GM13977 (cell line): Measurements from ENCODE around the gene CDCA8.

Experiments used
- DNase-seq: peaks from one replicate; pipeline ENCODE4 v3.0.0; 2012; ENCODE audit warnings: low spot score
- in situ Hi-C: fragments of 300-500 bp; cut with MboI; formaldehyde crosslinking; loops from one replicate; pipeline ENCODE4 v1.12.0; 2022; ENCODE audit warnings: low sequenced_read_pairs, low pct_unique_long_range_greater_than_20kb, mixed read lengths, inconsistent platforms; ENCODE audit not compliant: unreplicated experiment
- TF ChIP-seq, protein P1 (sequence below): IDR thresholded peaks from 2 replicates; pipeline ENCODE4 v1.5.1; 2012; ENCODE audit warnings: mild to moderate bottlenecking, control low read depth; ENCODE audit not compliant: insufficient read depth; ENCODE audit errors: extremely low read depth, missing control alignments

CDCA8 gene

DNA sequence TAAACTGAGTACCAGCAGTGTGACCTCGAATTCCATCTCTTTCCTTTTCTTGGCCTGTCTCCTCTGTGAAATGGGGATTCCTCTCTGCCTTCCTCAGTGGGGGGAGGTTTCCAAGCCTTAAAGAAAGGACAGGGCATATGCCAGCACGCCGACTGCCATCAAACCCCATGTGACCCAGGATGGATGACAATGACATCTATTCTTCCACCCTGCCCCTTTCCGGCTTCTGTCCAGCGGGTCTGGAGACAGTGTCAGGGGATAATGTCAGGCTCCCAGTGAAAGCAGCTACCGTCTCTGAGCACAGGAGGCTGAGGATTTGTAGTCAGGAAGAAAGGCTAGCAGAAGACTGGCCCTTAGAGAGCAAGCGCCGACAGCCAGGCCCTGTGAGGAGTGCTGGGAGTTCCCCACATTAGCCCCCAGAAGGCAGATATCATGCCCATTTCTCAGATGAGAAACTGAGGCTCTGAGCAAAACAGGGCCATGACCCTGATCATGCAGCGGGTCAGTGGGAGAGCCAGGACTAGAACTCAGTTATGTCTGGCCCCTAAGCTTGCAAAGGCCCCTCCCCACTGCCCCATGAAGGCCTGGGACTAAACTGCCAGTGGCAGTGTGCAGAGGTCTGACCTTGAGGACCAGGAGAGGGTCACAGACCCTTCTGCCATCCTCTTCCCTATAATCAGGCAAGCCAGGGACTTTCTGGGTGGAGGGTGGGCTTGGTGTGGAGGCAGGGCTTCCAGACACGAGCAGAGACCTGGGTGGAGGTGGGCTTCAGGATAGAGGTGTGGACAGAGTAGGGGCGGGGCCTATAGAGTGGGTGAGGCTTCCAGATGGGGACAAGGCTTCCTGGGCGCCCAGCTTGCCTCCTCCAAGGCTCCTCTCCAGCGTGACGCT is 30.1 kb downstream of the CDCA8 start:
- no peak for DNase-seq
- in situ Hi-C loops = no loop called here
- TF ChIP-seq, protein P1, sequence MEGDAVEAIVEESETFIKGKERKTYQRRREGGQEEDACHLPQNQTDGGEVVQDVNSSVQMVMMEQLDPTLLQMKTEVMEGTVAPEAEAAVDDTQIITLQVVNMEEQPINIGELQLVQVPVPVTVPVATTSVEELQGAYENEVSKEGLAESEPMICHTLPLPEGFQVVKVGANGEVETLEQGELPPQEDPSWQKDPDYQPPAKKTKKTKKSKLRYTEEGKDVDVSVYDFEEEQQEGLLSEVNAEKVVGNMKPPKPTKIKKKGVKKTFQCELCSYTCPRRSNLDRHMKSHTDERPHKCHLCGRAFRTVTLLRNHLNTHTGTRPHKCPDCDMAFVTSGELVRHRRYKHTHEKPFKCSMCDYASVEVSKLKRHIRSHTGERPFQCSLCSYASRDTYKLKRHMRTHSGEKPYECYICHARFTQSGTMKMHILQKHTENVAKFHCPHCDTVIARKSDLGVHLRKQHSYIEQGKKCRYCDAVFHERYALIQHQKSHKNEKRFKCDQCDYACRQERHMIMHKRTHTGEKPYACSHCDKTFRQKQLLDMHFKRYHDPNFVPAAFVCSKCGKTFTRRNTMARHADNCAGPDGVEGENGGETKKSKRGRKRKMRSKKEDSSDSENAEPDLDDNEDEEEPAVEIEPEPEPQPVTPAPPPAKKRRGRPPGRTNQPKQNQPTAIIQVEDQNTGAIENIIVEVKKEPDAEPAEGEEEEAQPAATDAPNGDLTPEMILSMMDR = no peak

DNA sequence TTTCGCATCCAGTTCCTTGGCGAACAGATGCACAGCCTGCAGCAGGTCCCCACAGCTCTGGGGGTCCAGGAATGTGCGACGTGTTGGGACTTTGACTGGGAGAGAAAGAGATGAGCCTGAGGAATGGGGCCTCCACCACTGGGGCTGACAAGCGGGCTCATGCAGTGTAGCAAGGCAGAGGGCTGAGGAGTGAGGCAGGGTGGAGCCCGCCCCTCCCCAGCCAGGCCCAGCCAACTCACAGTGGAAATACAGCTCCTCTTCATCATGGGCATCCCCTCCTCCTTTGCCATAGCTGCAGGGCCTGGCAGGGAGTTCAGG is 30.7 kb downstream of the CDCA8 start:
- TF ChIP-seq, protein P1 = no peak
- no peak for DNase-seq
- in situ Hi-C loops = no loop called here

DNA sequence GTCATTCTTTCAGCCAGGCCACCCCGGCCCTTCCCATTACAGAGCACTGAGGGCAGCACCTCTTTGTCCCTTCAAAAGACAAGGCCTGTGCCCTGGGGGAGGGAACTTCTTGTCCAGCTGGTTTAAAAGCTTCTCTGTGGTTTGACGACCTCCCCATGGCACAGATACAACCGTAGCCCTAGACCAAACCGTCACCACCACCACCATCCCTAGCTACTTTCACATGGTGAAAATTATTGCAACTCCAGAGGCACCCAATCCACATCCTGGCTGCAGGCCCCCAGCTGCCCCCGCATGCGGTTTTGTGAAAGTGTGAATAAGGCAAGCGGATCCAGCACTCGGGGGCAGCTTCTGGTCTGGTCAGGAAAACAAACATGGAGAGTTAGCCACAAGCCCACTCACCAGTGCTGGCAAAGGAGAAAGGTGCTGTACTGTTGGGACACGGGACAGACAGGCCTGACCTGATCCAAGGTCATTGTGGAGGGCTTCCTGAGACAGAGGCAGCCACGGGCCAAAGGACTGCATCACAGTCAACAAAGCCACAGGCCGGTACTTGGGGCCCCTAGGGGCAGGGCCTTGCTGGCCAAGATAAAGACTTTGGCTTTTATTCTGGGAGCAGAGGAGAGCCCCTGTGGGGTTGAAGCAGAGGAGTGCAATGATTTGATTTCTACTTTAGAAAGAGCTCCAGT is 31.2 kb downstream of the CDCA8 start:
- DNase-seq = no peak
- in situ Hi-C loops = no loop called here
- TF ChIP-seq, protein P1 = no peak

DNA sequence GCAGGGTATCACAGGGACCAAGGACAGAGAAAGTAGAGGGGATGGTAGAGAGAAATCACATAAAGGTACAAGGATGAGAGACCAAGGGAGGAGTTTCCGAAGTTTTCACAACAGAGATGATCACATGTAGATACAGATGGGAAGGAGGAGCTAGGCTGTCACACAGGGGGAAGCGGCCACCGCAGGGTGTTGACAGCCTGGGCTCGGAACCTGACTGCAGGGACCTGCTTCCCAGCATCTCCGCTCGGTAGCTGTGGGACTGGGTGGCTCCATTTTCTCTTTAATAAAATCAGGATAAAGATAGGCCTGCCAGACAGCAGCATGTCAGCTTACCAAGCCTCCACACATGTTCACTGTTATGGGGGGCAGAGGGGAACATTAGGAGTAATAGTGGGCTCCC is 32.3 kb downstream of the CDCA8 start:
- no peak for DNase-seq
- in situ Hi-C loops = no loop called here
- TF ChIP-seq, protein P1 = no peak

DNA sequence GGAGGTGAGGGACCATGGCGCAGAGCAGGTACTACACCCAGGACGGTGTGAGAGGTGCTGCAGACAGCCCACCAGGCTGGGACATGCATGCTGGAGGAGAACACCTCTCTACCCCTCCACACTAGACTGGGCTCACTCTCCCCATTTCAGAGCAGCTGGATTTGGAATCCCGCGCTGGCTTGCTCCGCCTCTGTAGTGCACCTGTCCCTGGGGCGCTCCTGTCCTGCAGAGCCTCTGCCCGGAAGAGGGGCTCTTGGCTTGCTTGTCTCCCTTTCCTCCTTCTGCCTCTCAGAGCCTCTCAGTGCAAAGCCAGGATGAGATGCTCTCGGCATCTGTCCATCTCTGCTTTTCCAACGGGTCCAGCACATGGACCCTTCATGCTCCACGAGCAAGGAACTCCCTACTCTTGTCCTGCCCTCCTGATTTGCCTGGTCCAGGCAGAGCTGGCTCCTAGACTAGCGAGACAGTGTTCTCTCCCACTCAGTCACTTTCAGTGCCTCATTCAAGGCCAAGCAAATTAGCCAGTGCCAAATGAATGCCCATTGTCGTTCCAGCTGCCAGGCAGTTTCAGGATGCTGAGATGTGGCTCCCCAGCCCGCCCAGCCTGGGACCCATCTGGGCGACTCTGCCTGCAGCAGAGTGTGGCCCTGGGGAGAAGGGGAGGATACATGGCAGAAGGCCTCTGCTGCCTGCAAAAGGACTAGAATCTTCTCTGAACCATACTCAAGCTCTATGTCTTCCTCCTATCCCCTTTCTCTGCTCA is 33.7 kb downstream of the CDCA8 start:
- in situ Hi-C loops = no loop called here
- DNase-seq = no peak
- TF ChIP-seq, protein P1 = no peak

DNA sequence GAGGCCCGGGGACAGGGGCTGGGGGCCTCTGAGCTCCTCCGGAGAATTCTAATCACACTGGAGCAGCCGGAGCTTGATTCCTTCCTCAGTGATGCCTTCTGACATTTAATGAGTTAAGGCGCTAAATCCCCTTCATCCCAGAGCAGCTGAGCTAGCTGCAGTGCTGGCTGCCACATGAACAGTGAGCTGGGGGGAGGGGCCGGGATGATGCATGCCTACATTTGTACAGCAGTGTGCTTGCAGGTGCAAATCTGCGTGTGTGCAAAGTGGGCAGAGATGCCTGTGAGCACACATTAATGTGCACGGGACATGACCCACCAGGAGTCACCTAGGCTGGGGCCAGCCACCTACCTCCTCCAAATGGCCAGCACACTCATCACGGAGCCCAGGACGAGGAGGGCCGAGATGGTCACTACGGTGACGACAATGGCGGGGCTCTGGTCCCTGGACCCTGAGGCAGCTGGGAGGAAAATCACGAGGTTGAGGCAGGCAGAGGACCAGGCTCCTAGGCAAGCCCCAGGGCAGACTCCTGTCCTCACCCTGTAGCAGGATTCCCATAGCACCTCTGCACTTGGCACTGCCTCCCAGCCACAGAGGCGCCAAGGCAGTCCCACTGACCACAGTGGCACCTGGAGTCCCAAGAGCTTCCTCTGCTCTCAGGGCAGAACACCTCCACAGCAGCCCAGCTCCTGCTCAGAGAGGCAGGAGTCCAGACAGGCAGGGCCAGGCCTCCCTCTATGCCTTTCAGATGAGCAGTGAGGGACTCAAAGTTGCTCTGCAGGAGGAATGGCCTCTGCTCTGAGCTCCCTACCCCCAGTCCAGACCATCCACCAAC is 34.7 kb downstream of the CDCA8 start:
- TF ChIP-seq, protein P1 = no peak
- in situ Hi-C loops = no loop called here
- no peak for DNase-seq
